Uterus (tissue), 2 donors: ENCODE data around the gene ADAMTS10.

Source experiments
- CTCF ChIP-seq, 4 experiments: fragments of 200-600 bp in 2 of 4; fragments of 450-650 bp in 2 of 4; sonication (generic) in 2 of 4; IDR thresholded peaks; one replicate each; pipeline ENCODE4 v1.5.1; 2016 to 2019; ENCODE audit warnings: antibody characterized with exemption in 4 of 4, mild to moderate bottlenecking in 2 of 4, moderate library complexity in 1 of 4
- POLR2A ChIP-seq, 2 donors: fragments of 450-650 bp; IDR thresholded peaks; one replicate each; pipeline ENCODE4 v1.6.1; 2016; ENCODE audit warnings: antibody characterized with exemption in 2 of 2, mild to moderate bottlenecking in 1 of 2, moderate library complexity in 1 of 2

GRCh38 chr19:8596168-8596567 lies 14.3 kb downstream of the ADAMTS10 start:
- no peak for TF ChIP-seq CTCF (IDR thresholded peaks at IDR 0.05)
- TF ChIP-seq POLR2A (IDR thresholded peaks at IDR 0.05): no peak
